ENCODE data around the gene TCF7. TPM values are rescaled to one million over a fixed set of nuclear protein-coding genes. Genes with fewer than 3 reads are reported as not detected.

The TCF7 gene
- polyA plus RNA-seq, 1 experiment, result 0.78 TPM

DNA sequence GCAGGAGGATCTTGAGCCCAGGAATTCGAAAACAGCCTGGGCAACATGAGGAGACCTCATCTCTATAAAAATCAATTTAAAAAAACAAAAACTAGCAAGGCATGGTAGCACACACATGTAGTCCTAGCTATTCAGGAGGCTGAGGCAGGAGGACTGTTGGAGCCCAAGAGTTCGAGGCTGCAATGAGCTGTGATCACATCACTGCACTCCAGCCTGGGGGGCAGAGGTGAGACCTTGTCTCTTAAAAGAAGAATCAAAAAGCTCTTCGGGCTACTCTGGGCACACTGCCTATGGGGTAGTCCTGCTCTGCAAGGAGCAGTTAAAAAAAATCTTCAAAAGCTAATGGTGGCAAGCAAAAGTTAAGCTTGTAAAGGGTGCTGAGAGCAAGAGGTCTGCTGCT, 38.8 kb downstream of the TCF7 start:
- CTCF ChIA-PET, result interaction anchor here (1.8 to 5.2 kb wide), 5 partner anchors 8 to 113 kb away, joined by 8 to 52 read pairs (median 13); no protein-coding TSS in a partner anchor
- no peaks in the 10 kb centered on the region for H3K27me3 ChIP-seq (ENCODE audit: control insufficient read depth, insufficient read depth, low read length)
- DNase-seq (ENCODE audit: low read depth), result no peak
- H3K36me3 ChIP-seq (ENCODE audit: control insufficient read depth, insufficient read depth, low read length), result peaks cover 11% of the 10 kb centered on the region
- no peak overlapping the region for H3K4me3 ChIP-seq (ENCODE audit: low read depth, low read length)
- POLR2A ChIA-PET, result interaction anchor here (0.6 kb wide), 1 partner anchor 689 kb away, joined by 3 read pairs; no protein-coding TSS in a partner anchor
- TF ChIP-seq, protein P1, sequence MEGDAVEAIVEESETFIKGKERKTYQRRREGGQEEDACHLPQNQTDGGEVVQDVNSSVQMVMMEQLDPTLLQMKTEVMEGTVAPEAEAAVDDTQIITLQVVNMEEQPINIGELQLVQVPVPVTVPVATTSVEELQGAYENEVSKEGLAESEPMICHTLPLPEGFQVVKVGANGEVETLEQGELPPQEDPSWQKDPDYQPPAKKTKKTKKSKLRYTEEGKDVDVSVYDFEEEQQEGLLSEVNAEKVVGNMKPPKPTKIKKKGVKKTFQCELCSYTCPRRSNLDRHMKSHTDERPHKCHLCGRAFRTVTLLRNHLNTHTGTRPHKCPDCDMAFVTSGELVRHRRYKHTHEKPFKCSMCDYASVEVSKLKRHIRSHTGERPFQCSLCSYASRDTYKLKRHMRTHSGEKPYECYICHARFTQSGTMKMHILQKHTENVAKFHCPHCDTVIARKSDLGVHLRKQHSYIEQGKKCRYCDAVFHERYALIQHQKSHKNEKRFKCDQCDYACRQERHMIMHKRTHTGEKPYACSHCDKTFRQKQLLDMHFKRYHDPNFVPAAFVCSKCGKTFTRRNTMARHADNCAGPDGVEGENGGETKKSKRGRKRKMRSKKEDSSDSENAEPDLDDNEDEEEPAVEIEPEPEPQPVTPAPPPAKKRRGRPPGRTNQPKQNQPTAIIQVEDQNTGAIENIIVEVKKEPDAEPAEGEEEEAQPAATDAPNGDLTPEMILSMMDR (IDR thresholded peaks at IDR 0.05; ENCODE audit: insufficient read depth, low read depth, low read length), result no peak

DNA sequence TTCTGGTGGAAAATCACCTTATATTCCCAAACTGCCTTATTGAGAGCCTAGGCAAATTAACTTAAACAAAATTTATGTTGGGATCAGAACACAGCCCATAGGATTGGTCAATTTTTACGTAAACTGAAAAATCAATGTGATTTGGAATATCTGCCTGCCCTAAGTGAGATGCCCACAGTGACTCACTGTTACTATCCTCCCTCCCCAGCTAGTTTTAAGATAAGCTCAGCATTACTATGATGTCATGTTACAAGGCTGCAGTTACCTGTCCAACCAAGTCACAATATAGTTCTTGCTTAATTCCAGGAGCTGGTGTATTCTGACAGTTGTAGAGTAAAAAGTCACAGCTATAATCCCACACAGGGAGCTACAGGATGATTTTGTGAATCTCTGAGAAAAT, 39.2 kb downstream of the TCF7 start:
- H3K36me3 ChIP-seq (ENCODE audit: control insufficient read depth, insufficient read depth, low read length), result peaks cover 11% of the 10 kb centered on the region
- POLR2A ChIA-PET, result interaction anchor here (0.6 kb wide), 1 partner anchor 689 kb away, joined by 3 read pairs; no protein-coding TSS in a partner anchor

DNA sequence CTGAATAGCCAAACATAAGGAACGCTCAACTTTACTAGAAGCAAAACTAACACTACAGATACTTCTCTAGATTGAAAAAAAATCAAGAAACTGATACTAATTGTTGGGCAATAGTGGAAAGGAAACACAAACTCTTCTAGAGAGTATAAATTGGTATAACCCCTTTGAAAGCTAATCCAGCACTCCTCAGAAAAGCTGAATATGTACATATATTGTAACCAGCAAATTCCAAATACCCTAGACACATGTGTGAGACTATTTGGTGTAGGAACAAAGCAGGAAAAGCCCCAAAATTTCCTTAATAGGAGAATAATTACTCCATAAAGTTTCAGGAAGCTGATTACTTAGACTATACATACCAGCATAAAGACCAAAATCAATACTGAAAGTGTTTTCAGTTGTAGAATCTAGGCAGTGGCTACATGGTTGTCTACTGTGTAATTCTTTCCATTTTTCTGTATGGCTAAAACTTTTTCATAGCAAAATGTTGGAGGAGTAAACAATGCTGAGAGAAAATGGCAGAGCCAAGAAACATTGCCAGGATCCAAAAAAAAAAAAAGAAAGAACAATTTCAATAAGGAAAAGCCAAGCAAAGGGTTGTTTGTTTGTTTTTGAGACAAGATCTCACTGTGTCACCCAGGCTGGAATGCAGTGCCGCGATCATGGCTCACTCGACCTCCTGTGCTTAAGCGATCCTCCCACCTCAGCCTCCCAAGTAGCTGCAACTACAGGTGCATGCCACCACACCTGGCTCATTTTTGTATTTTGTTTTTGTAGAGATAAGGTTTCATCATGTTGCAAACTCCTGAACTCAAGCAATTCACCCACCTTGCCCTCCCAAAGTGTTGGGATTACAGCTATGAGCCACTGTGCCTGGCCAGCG, 47.3 kb downstream of the TCF7 start:
- TF ChIP-seq, protein P1 (IDR thresholded peaks at IDR 0.05; ENCODE audit: insufficient read depth, low read depth, low read length), result no peak
- Histone ChIP-seq H3K27me3 (ENCODE audit: control insufficient read depth, insufficient read depth, low read length) (no peaks in the 10 kb centered on the region), H3K36me3 (ENCODE audit: control insufficient read depth, insufficient read depth, low read length) (peaks cover 9% of the 10 kb centered on the region), H3K4me3 (ENCODE audit: low read depth, low read length) (no peak overlapping the region)
- POLR2A ChIA-PET, result interaction anchor here (0.6 kb wide), 1 partner anchor 15 kb away, joined by 4 read pairs; no protein-coding TSS in a partner anchor
- CTCF ChIA-PET, result interaction anchor here (1.2 to 3.0 kb wide), 5 partner anchors 9 to 21 kb away, joined by 3 to 18 read pairs (median 5); no protein-coding TSS in a partner anchor
- DNase-seq (ENCODE audit: low read depth), result no peak

More for the DNA sequence above, 39.2 kb downstream of the TCF7 start:
- TF ChIP-seq, protein P1 (IDR thresholded peaks at IDR 0.05; ENCODE audit: insufficient read depth, low read depth, low read length), result no peak
- no peaks in the 10 kb centered on the region for H3K27me3 ChIP-seq (ENCODE audit: control insufficient read depth, insufficient read depth, low read length)
- no peak for DNase-seq (ENCODE audit: low read depth)
- CTCF ChIA-PET, result interaction anchor here (0.5 to 5.2 kb wide), 8 partner anchors 8 to 1363 kb away, joined by 3 to 52 read pairs (median 10); no protein-coding TSS in a partner anchor
- H3K4me3 ChIP-seq (ENCODE audit: low read depth, low read length), result no peak overlapping the region

DNA sequence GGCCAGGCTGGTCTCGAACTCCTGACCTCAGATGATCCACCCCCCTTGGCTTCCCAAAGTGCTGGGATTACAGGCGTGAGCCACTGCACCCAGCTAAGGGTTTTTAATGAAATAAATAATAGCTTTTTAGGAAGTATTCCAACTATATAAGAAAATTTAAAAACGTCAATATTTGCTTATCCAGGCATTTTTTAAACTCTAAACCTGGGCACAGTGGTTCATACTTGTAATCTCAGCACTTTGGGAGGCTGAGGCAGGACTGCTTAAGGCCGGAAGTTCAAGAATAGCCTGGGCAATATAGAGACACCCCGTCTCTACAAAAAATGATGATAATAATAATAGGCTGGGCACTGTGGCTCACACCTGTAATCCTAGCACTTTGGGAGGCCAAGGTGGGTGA, 48.1 kb downstream of the TCF7 start:
- no peak overlapping the region for H3K4me3 ChIP-seq (ENCODE audit: low read depth, low read length)
- no peaks in the 10 kb centered on the region for H3K27me3 ChIP-seq (ENCODE audit: control insufficient read depth, insufficient read depth, low read length)
- peaks cover 9% of the 10 kb centered on the region for H3K36me3 ChIP-seq (ENCODE audit: control insufficient read depth, insufficient read depth, low read length)
- TF ChIP-seq, protein P1 (IDR thresholded peaks at IDR 0.05; ENCODE audit: insufficient read depth, low read depth, low read length), result no peak
- POLR2A ChIA-PET, result interaction anchor here (0.6 kb wide), 1 partner anchor 14 kb away, joined by 4 read pairs; no protein-coding TSS in a partner anchor
- DNase-seq (ENCODE audit: low read depth), result no peak
- CTCF ChIA-PET, result interaction anchor here (0.5 to 3.0 kb wide), 4 partner anchors 10 to 22 kb away, joined by 3 to 18 read pairs (median 8); no protein-coding TSS in a partner anchor

- TF ChIP-seq, protein P1 (IDR thresholded peaks at IDR 0.05; ENCODE audit: insufficient read depth, low read depth, low read length), result no peak
- Histone ChIP-seq H3K36me3 (ENCODE audit: control insufficient read depth, insufficient read depth, low read length) (peaks cover 9% of the 10 kb centered on the region), H3K4me3 (ENCODE audit: low read depth, low read length) (no peak overlapping the region), H3K27me3 (ENCODE audit: control insufficient read depth, insufficient read depth, low read length) (no peaks in the 10 kb centered on the region)
- no peak for DNase-seq (ENCODE audit: low read depth)
- CTCF ChIA-PET, result interaction anchor here (0.6 to 2.4 kb wide), 2 partner anchors 36 to 132 kb away, joined by 3 to 7 read pairs; no protein-coding TSS in a partner anchor
- POLR2A ChIA-PET, result no interaction called here
Measured at GRCh38 chr5:134171972-134172371, 57.5 kb downstream of the TCF7 start.

Measured in BJ (cell line).